ENCODE measurements around the gene PRSS27. TPM values are rescaled to one million over a fixed set of nuclear protein-coding genes. Genes with fewer than 3 reads are reported as not detected.
A peak's percentile ranks its signal among the peaks of the same experiment; 100 is the strongest.

PRSS27 gene
- total RNA-seq, 1 donor from 2014 or later, result 7.7 TPM

GRCh38 chr16:2755158-2755557 is 35.1 kb upstream of the PRSS27 start:
- peak overlapping the region; percentile 91 for H3K27ac Mint-ChIP-seq
- no peaks in the 10 kb centered on the region for H3K27me3 Mint-ChIP-seq (ENCODE audit: low read depth)
- H3K4me3 Mint-ChIP-seq, result peak overlapping the region; percentile 80
- no peak for DNase-seq (ENCODE audit: low spot score in 2 of 2, unreplicated experiment in 2 of 2)
- TF ChIP-seq CTCF (IDR thresholded peaks at IDR 0.05; ENCODE audit: unreplicated experiment), result no peak
- peaks cover 34% of the 10 kb centered on the region for H3K36me3 Mint-ChIP-seq
- H3K9me3 Mint-ChIP-seq, result no peaks in the 10 kb centered on the region
- peaks cover 49% of the 10 kb centered on the region for H3K4me1 Mint-ChIP-seq

GRCh38 chr16:2753733-2754020 is 33.7 kb upstream of the PRSS27 start:
- Mint-ChIP-seq H3K27me3 (ENCODE audit: low read depth) (no peaks in the 10 kb centered on the region), H3K27ac (peak overlapping the region; percentile 91), H3K4me1 (peaks cover 49% of the 10 kb centered on the region), H3K36me3 (peaks cover 19% of the 10 kb centered on the region), H3K4me3 (peak overlapping the region; percentile 80), H3K9me3 (no peaks in the 10 kb centered on the region)
- no peak for DNase-seq (ENCODE audit: low spot score in 2 of 2, unreplicated experiment in 2 of 2)
- TF ChIP-seq CTCF (IDR thresholded peaks at IDR 0.05; ENCODE audit: unreplicated experiment), result no peak

- H3K36me3 Mint-ChIP-seq, result peaks cover 14% of the 10 kb centered on the region
- peak overlapping the region; percentile 80 for H3K4me3 Mint-ChIP-seq
- peaks cover 49% of the 10 kb centered on the region for H3K4me1 Mint-ChIP-seq
- peak; percentile 77 to 89 for DNase-seq (ENCODE audit: low spot score in 2 of 2, unreplicated experiment in 2 of 2)
- H3K9me3 Mint-ChIP-seq, result no peaks in the 10 kb centered on the region
- peak overlapping the region; percentile 91 for H3K27ac Mint-ChIP-seq
- no peaks in the 10 kb centered on the region for H3K27me3 Mint-ChIP-seq (ENCODE audit: low read depth)
- no peak for TF ChIP-seq CTCF (IDR thresholded peaks at IDR 0.05; ENCODE audit: unreplicated experiment)
Observed at GRCh38 chr16:2752850-2753732, 33.1 kb upstream of the PRSS27 start.

- peak within 1 kb of the TSS; percentile 80 for H3K4me3 Mint-ChIP-seq
- no peaks in the 10 kb centered on the region for H3K27me3 Mint-ChIP-seq (ENCODE audit: low read depth)
- H3K9me3 Mint-ChIP-seq, result no peaks in the 10 kb centered on the region
- peaks cover 47% of the 10 kb centered on the region for H3K4me1 Mint-ChIP-seq
- H3K36me3 Mint-ChIP-seq, result peaks cover 7% of the 10 kb centered on the region
- no peak for TF ChIP-seq CTCF (IDR thresholded peaks at IDR 0.05; ENCODE audit: unreplicated experiment)
- DNase-seq (ENCODE audit: low spot score in 2 of 2, unreplicated experiment in 2 of 2), result peak; percentile 88 to 95
- peak within 1 kb of the TSS; percentile 100 for H3K27ac Mint-ChIP-seq
Observed at GRCh38 chr16:2752035-2752849, 32.2 kb upstream of the PRSS27 start, which contains the start of gene SRRM2. TSS of gene SRRM2 (plus strand) at chr16:2752638. CDS start at chr16:2756365, 3,727 bp downstream.

- H3K36me3 Mint-ChIP-seq, result peaks cover 3% of the 10 kb centered on the region
- H3K9me3 Mint-ChIP-seq, result no peaks in the 10 kb centered on the region
- DNase-seq (ENCODE audit: low spot score in 2 of 2, unreplicated experiment in 2 of 2), result peak in 1 of 2 experiments; percentile 42
Observed at GRCh38 chr16:2751577-2752034, 31.6 kb upstream of the PRSS27 start.

More at GRCh38 chr16:2751577-2752034, 31.6 kb upstream of the PRSS27 start:
- TF ChIP-seq CTCF (IDR thresholded peaks at IDR 0.05; ENCODE audit: unreplicated experiment), result no peak
- H3K27ac Mint-ChIP-seq, result peak overlapping the region; percentile 100
- H3K4me1 Mint-ChIP-seq, result peaks cover 42% of the 10 kb centered on the region
- H3K27me3 Mint-ChIP-seq (ENCODE audit: low read depth), result no peaks in the 10 kb centered on the region
- H3K4me3 Mint-ChIP-seq, result peak overlapping the region; percentile 80
